Epithelial cell of proximal tubule (primary cell): ENCODE data around the gene DZIP1L. TPM values are rescaled to one million over a fixed set of nuclear protein-coding genes. Genes with fewer than 3 reads are reported as not detected.

Source experiments
- DNase-seq: peaks from one replicate; pipeline ENCODE4 v3.0.0-alpha.2; 2011; ENCODE audit warnings: low read depth
- H3K4me3 ChIP-seq: 2 replicates; pipeline ENCODE4 v1.5.1; 2011; ENCODE audit warnings: low read depth, mild to moderate bottlenecking, low read length
- CTCF ChIP-seq: conservative IDR thresholded peaks from 2 replicates; pipeline ENCODE4 v1.5.1; 2012; ENCODE audit warnings: low read depth, mild to moderate bottlenecking, low read length
- total RNA-seq: library from RNA; depleted of rRNA; stranded (reverse); fragments of >200 nt; gene quantifications from 2 replicates; pipeline ENCODE4 v1.2.3, GENCODE V29; 2015

Gene DZIP1L
- total RNA-seq, 1 donor from 2014 or later = 5.9 TPM

GRCh38 chr3:138082085-138082991 lies 33.1 kb downstream of the DZIP1L start:
- TF ChIP-seq CTCF = no peak
- peak; percentile 22 for DNase-seq
- H3K4me3 ChIP-seq = no peak overlapping the region

GRCh38 chr3:138081371-138082084 lies 33.9 kb downstream of the DZIP1L start:
- no peak for TF ChIP-seq CTCF
- no peak overlapping the region for H3K4me3 ChIP-seq
- DNase-seq = no peak

GRCh38 chr3:138079901-138080300 lies 35.5 kb downstream of the DZIP1L start:
- no peak for TF ChIP-seq CTCF
- no peak overlapping the region for H3K4me3 ChIP-seq
- no peak for DNase-seq

- DNase-seq = peak; percentile 71
- H3K4me3 ChIP-seq = no peak overlapping the region
- TF ChIP-seq CTCF = no peak
These were observed 36.5 kb downstream of the DZIP1L start for GRCh38 chr3:138078901-138079344.

- H3K4me3 ChIP-seq = no peak overlapping the region
- DNase-seq = peak; percentile 46
- no peak for TF ChIP-seq CTCF
These were observed 37.3 kb downstream of the DZIP1L start for GRCh38 chr3:138078096-138078495.

GRCh38 chr3:138072796-138073195 lies 42.6 kb downstream of the DZIP1L start:
- no peak overlapping the region for H3K4me3 ChIP-seq
- TF ChIP-seq CTCF = no peak
- no peak for DNase-seq
